ENCODE data around the gene PRKRIP1. TPM values are rescaled to one million over a fixed set of nuclear protein-coding genes. Genes with fewer than 3 reads are reported as not detected.

The PRKRIP1 gene
- total RNA-seq, 1 donor from 2014 or later = 37.3 TPM

DNA sequence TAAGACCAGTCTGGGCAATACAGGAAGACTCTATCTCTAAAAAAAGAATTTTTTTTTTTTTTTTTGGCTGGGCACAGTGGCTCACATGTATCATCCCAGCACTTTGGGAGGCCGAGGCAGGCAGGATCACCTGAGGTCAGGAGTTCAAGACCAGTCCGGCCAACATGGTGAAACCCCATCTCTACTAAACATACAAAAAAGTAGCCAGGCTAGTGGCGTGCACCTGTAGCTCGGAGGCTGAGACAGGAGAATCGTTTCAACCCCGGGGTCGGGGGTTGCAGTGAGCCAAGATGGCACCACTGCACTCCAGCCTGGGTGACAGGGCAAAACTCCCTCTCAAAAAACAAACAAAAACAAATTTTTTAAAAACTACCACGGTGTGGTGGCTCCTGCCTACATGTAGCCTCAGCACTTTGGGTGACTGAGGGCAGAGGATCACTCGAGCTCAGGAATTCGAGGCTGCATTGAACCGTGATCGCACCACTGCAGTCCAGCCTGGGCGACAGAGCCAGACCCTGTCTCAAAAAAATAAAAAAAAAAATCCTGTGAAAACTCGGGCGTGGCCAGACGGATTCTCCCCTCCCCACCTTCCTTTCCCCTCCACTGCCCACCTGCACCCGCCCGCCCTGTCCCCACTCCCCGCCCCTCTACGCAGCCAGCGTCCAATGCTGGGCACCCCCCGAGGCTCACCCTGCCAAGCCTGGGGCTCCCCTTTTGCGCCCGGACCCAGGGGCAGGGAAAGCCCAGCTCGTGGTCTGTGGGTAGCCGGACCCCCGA, 36.5 kb downstream of the PRKRIP1 start:
- peaks cover 11% of the 10 kb centered on the region for H3K36me3 Mint-ChIP-seq (ENCODE audit: low read depth, unreplicated experiment)
- H3K4me3 Mint-ChIP-seq (ENCODE audit: unreplicated experiment) = peak overlapping the region; percentile 80
- H3K27me3 ChIP-seq (ENCODE audit: insufficient read depth, low read length) = no peaks in the 10 kb centered on the region
- no peaks in the 10 kb centered on the region for H3K27me3 Mint-ChIP-seq (ENCODE audit: low read depth, unreplicated experiment)
- H3K4me1 Mint-ChIP-seq (ENCODE audit: low read depth, unreplicated experiment) = peaks cover 12% of the 10 kb centered on the region
- peak overlapping the region; percentile 88 for H3K9ac ChIP-seq (ENCODE audit: low read length)
- H3K4me3 ChIP-seq (ENCODE audit: insufficient read depth, low read depth, low read length) = peak overlapping the region; percentile 75
- H4K20me1 ChIP-seq (ENCODE audit: insufficient read depth, low read length) = no peaks in the 10 kb centered on the region
- no peak overlapping the region for H3K27ac ChIP-seq (ENCODE audit: low read depth, low read length)
- DNase-seq (ENCODE audit: low read depth) = no peak
- TF ChIP-seq, protein P1, sequence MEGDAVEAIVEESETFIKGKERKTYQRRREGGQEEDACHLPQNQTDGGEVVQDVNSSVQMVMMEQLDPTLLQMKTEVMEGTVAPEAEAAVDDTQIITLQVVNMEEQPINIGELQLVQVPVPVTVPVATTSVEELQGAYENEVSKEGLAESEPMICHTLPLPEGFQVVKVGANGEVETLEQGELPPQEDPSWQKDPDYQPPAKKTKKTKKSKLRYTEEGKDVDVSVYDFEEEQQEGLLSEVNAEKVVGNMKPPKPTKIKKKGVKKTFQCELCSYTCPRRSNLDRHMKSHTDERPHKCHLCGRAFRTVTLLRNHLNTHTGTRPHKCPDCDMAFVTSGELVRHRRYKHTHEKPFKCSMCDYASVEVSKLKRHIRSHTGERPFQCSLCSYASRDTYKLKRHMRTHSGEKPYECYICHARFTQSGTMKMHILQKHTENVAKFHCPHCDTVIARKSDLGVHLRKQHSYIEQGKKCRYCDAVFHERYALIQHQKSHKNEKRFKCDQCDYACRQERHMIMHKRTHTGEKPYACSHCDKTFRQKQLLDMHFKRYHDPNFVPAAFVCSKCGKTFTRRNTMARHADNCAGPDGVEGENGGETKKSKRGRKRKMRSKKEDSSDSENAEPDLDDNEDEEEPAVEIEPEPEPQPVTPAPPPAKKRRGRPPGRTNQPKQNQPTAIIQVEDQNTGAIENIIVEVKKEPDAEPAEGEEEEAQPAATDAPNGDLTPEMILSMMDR (IDR thresholded peaks at IDR 0.05; ENCODE audit: insufficient read depth, low read depth, low read length) = no peak
- TF ChIP-seq EZH2 (IDR thresholded peaks at IDR 0.05; ENCODE audit: insufficient read depth, low read length) = no peak
- no peak for FAIRE-seq
- H3K9me3 Mint-ChIP-seq (ENCODE audit: unreplicated experiment) = no peaks in the 10 kb centered on the region
- peaks cover 8% of the 10 kb centered on the region for H3K4me1 ChIP-seq (ENCODE audit: insufficient read depth, low read length)
- H3K4me2 ChIP-seq (ENCODE audit: low read length) = peak overlapping the region; percentile 96
- no peaks in the 10 kb centered on the region for H3K9me3 ChIP-seq (ENCODE audit: insufficient read depth, low read depth, low read length)
- peak overlapping the region; percentile 56 for H2AFZ ChIP-seq (ENCODE audit: low read depth, low read length)
- H3K36me3 ChIP-seq (ENCODE audit: insufficient read depth, low read length) = peaks cover under 1% of the 10 kb centered on the region
- H3K27ac Mint-ChIP-seq (ENCODE audit: unreplicated experiment) = peak overlapping the region; percentile 85
- peaks cover 22% of the 10 kb centered on the region for H3K79me2 ChIP-seq (ENCODE audit: insufficient read depth, low read length)

GRCh38 chr7:102433219-102434038, 37.3 kb downstream of the PRKRIP1 start, which contains the start of gene ORAI2:
Gene ORAI2, plus strand, starts transcription at chr7:102433575. Its CDS starts 5,382 bp downstream, at chr7:102438957.
- H3K36me3 Mint-ChIP-seq (ENCODE audit: low read depth, unreplicated experiment) = peaks cover 11% of the 10 kb centered on the region
- TF ChIP-seq, protein P1 (IDR thresholded peaks at IDR 0.05; ENCODE audit: insufficient read depth, low read depth, low read length) = no peak
- no peak for TF ChIP-seq EZH2 (IDR thresholded peaks at IDR 0.05; ENCODE audit: insufficient read depth, low read length)
- H3K4me1 Mint-ChIP-seq (ENCODE audit: low read depth, unreplicated experiment) = peaks cover 12% of the 10 kb centered on the region
- DNase-seq (ENCODE audit: low read depth) (peak; percentile 27), FAIRE-seq (no peak)
- H3K27me3 Mint-ChIP-seq (ENCODE audit: low read depth, unreplicated experiment) = no peaks in the 10 kb centered on the region
- no peaks in the 10 kb centered on the region for H3K9me3 Mint-ChIP-seq (ENCODE audit: unreplicated experiment)
- H3K4me1 ChIP-seq (ENCODE audit: insufficient read depth, low read length) = peaks cover 8% of the 10 kb centered on the region
- peak within 1 kb of the TSS; percentile 66 for H2AFZ ChIP-seq (ENCODE audit: low read depth, low read length)
- peaks cover 22% of the 10 kb centered on the region for H3K79me2 ChIP-seq (ENCODE audit: insufficient read depth, low read length)
- peak within 1 kb of the TSS; percentile 85 for H3K27ac Mint-ChIP-seq (ENCODE audit: unreplicated experiment)
- H3K27me3 ChIP-seq (ENCODE audit: insufficient read depth, low read length) = no peaks in the 10 kb centered on the region
- H3K4me3 Mint-ChIP-seq (ENCODE audit: unreplicated experiment) = peak within 1 kb of the TSS; percentile 89
- peak within 1 kb of the TSS; percentile 88 for H3K9ac ChIP-seq (ENCODE audit: low read length)
- H4K20me1 ChIP-seq (ENCODE audit: insufficient read depth, low read length) = no peaks in the 10 kb centered on the region
- H3K36me3 ChIP-seq (ENCODE audit: insufficient read depth, low read length) = no peaks in the 10 kb centered on the region
- no peaks in the 10 kb centered on the region for H3K9me3 ChIP-seq (ENCODE audit: insufficient read depth, low read depth, low read length)
- peak within 1 kb of the TSS; percentile 75 for H3K4me3 ChIP-seq (ENCODE audit: insufficient read depth, low read depth, low read length)
- H3K4me2 ChIP-seq (ENCODE audit: low read length) = peak within 1 kb of the TSS; percentile 96
- no peak within 1 kb of the TSS for H3K27ac ChIP-seq (ENCODE audit: low read depth, low read length)

Measured in astrocyte (in vitro differentiated cells and primary cell).